ENCODE measurements around the gene ATF2.

ATF2 gene

GRCh38 chr2:175076272-175076671 is 91.7 kb downstream of the ATF2 start:
- Histone ChIP-seq H4K20me1 (ENCODE audit: insufficient read depth, low read length) (no peaks in the 10 kb centered on the region), H3K79me2 (ENCODE audit: low read length) (no peaks in the 10 kb centered on the region), H3K9ac (ENCODE audit: low read length) (no peak overlapping the region), H3K4me1 (ENCODE audit: low read length) (no peaks in the 10 kb centered on the region), H3K27ac (ENCODE audit: low read length) (no peak overlapping the region), H3K27me3 (ENCODE audit: low read depth, low read length) (no peaks in the 10 kb centered on the region), H2AFZ (ENCODE audit: low read depth, low read length) (no peak overlapping the region), H3K4me3 (ENCODE audit: low read length) (no peak overlapping the region), H3K9me3 (ENCODE audit: insufficient read depth, low read length) (no peaks in the 10 kb centered on the region), H3K4me2 (ENCODE audit: low read length) (no peak overlapping the region), H3K36me3 (replicated peaks; ENCODE audit: low read depth, low read length) (peaks cover 32% of the 10 kb centered on the region)
- TF ChIP-seq EZH2phosphoT487 (IDR thresholded peaks at IDR 0.05; ENCODE audit: low read depth) (no peak), CTCF (IDR thresholded peaks at IDR 0.05; ENCODE audit: low read depth, low read length) (no peak)

GRCh38 chr2:175074478-175074877 is 93.5 kb downstream of the ATF2 start:
- TF ChIP-seq EZH2phosphoT487 (IDR thresholded peaks at IDR 0.05; ENCODE audit: low read depth) (no peak), CTCF (IDR thresholded peaks at IDR 0.05; ENCODE audit: low read depth, low read length) (no peak)
- H3K36me3 ChIP-seq (replicated peaks; ENCODE audit: low read depth, low read length), result peaks cover 26% of the 10 kb centered on the region

GRCh38 chr2:175068534-175068933 is 99.5 kb downstream of the ATF2 start:
- no peaks in the 10 kb centered on the region for H3K9me3 ChIP-seq (ENCODE audit: insufficient read depth, low read length)
- TF ChIP-seq CTCF (IDR thresholded peaks at IDR 0.05; ENCODE audit: low read depth, low read length) (no peak), EZH2phosphoT487 (IDR thresholded peaks at IDR 0.05; ENCODE audit: low read depth) (no peak)
- H3K4me3 ChIP-seq (ENCODE audit: low read length), result no peak overlapping the region

More at GRCh38 chr2:175074478-175074877, 93.5 kb downstream of the ATF2 start:
- H3K4me1 ChIP-seq (ENCODE audit: low read length), result no peaks in the 10 kb centered on the region
- H3K27ac ChIP-seq (ENCODE audit: low read length), result no peak overlapping the region
- H3K27me3 ChIP-seq (ENCODE audit: low read depth, low read length), result no peaks in the 10 kb centered on the region
- H2AFZ ChIP-seq (ENCODE audit: low read depth, low read length), result no peak overlapping the region
- H3K4me3 ChIP-seq (ENCODE audit: low read length), result no peak overlapping the region
- H3K4me2 ChIP-seq (ENCODE audit: low read length), result no peak overlapping the region
- H3K9ac ChIP-seq (ENCODE audit: low read length), result no peak overlapping the region
- H3K9me3 ChIP-seq (ENCODE audit: insufficient read depth, low read length), result no peaks in the 10 kb centered on the region
- no peaks in the 10 kb centered on the region for H4K20me1 ChIP-seq (ENCODE audit: insufficient read depth, low read length)
- H3K79me2 ChIP-seq (ENCODE audit: low read length), result no peaks in the 10 kb centered on the region

GRCh38 chr2:175066411-175066810 is 101.6 kb downstream of the ATF2 start:
- no peak overlapping the region for H3K4me2 ChIP-seq (ENCODE audit: low read length)
- no peak overlapping the region for H3K9ac ChIP-seq (ENCODE audit: low read length)
- H3K4me1 ChIP-seq (ENCODE audit: low read length), result no peaks in the 10 kb centered on the region
- TF ChIP-seq CTCF (IDR thresholded peaks at IDR 0.05; ENCODE audit: low read depth, low read length) (no peak), EZH2phosphoT487 (IDR thresholded peaks at IDR 0.05; ENCODE audit: low read depth) (no peak)
- peaks cover 13% of the 10 kb centered on the region for H3K36me3 ChIP-seq (replicated peaks; ENCODE audit: low read depth, low read length)
- H3K27me3 ChIP-seq (ENCODE audit: low read depth, low read length), result no peaks in the 10 kb centered on the region
- no peak overlapping the region for H3K27ac ChIP-seq (ENCODE audit: low read length)
- no peaks in the 10 kb centered on the region for H3K79me2 ChIP-seq (ENCODE audit: low read length)
- H3K9me3 ChIP-seq (ENCODE audit: insufficient read depth, low read length), result no peaks in the 10 kb centered on the region
- H3K4me3 ChIP-seq (ENCODE audit: low read length), result no peak overlapping the region
- H4K20me1 ChIP-seq (ENCODE audit: insufficient read depth, low read length), result no peaks in the 10 kb centered on the region
- H2AFZ ChIP-seq (ENCODE audit: low read depth, low read length), result no peak overlapping the region

More at GRCh38 chr2:175068534-175068933, 99.5 kb downstream of the ATF2 start:
- Histone ChIP-seq H3K9ac (ENCODE audit: low read length) (no peak overlapping the region), H2AFZ (ENCODE audit: low read depth, low read length) (no peak overlapping the region), H3K4me1 (ENCODE audit: low read length) (no peaks in the 10 kb centered on the region), H3K79me2 (ENCODE audit: low read length) (no peaks in the 10 kb centered on the region), H3K36me3 (replicated peaks; ENCODE audit: low read depth, low read length) (peaks cover 11% of the 10 kb centered on the region), H3K4me2 (ENCODE audit: low read length) (no peak overlapping the region), H3K27ac (ENCODE audit: low read length) (no peak overlapping the region), H3K27me3 (ENCODE audit: low read depth, low read length) (no peaks in the 10 kb centered on the region), H4K20me1 (ENCODE audit: insufficient read depth, low read length) (no peaks in the 10 kb centered on the region)

Measured in OCI-LY3 (cell line).